Measurements from ENCODE around the gene BEND2.
"Not testable (repeated sequence)": the region's sequence is repeated elsewhere in the genome, so short reads cannot be mapped to it uniquely, and the experiment has no call there.

The BEND2 gene

GRCh38 chrX:18220786-18221185, at the start of gene BEND2:
TSS of gene BEND2 (minus strand) at chrX:18220886. CDS start at chrX:18220750, 136 bp downstream.
- DNase-seq (ENCODE audit: low read depth in 3 of 3, low spot score in 1 of 3) = no peak

DNA sequence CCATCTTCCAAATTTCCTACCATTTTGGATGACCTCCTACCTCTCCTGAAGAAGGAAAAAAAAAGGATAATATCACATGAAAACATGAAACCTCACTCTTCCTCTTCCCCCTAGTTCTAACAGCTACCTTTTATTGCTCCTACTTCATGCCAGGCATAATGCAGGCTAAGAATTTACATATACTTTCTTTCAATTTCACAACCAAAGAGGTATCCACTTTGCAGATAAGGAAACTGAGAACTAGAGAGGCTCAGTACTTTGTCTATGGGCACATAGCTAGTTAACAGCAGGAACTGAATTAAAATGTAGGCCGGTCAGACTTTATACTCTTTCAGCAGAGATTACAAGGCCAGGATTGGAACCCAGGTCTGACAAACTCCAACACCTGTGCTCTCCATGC, 34.4 kb upstream of the BEND2 start:
- no peak for DNase-seq (ENCODE audit: low read depth in 3 of 3, low spot score in 1 of 3)

DNA sequence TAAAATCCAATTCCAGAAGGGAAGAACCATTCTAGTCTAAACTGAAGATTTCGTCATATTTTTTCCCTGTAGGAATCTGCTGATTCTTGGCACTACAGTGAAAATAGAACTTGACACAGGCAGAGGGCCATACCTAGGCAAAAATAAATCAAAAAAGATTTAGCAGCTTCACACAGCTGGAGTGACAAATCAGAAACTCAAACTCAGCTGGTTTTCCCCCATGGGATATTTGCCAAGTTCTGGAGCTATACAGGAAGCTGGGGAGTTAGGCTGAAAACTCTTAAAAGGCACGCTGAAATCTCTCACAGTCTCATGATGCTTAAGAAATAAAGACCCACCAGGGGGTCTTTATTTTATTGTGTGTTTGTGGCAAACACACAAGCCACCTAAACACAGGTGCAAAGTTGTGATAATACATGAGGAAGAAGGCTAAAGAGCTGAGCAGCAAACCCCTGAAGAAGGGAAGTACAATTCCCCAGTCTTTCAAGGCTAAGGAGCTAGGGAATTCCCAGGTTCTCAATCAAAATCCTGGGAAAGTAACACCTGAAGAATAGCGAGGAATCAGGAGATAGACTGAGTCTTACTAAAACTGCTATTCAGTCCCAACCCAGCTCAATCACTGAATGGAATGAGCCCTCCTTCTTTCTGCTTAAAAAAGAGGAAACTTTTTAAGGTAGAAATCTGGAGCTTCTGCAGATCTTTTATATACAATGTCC, 32.1 kb upstream of the BEND2 start:
- DNase-seq (ENCODE audit: low read depth in 3 of 3, low spot score in 1 of 3) = no peak

GRCh38 chrX:18229646-18230045, 9.0 kb upstream of the BEND2 start:
- not testable (repeated sequence) for DNase-seq (ENCODE audit: low read depth in 3 of 3, low spot score in 1 of 3)

- DNase-seq (ENCODE audit: low read depth in 3 of 3, low spot score in 1 of 3) = no peak
These were observed 7.4 kb upstream of the BEND2 start for GRCh38 chrX:18228069-18228468.

GRCh38 chrX:18227458-18227857, 6.8 kb upstream of the BEND2 start:
- DNase-seq (ENCODE audit: low read depth in 3 of 3, low spot score in 1 of 3) = no peak

GRCh38 chrX:18210470-18210869, 10.2 kb downstream of the BEND2 start:
- no peak for DNase-seq (ENCODE audit: low read depth in 3 of 3, low spot score in 1 of 3)

- no peak for DNase-seq (ENCODE audit: low read depth in 3 of 3, low spot score in 1 of 3)
These were observed 14.0 kb downstream of the BEND2 start for GRCh38 chrX:18206657-18207056.

DNA sequence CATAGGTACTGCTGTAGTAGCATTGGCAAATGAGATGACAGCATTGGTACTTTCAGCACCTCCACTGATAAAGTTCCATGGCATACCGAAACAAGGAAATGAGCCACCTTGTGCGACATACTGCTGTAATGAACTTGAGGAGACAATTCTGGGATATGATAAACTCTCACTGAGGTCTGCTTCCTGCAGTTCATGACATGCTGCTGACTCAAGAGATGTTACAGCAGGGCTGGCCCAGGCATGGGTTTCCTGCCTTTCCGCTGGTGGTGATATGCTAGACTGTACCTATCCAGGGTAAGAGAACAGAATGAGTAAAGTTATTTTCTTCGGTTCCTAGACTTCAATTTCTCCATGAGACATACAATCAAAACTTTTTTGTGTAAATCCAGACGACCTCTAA, 17.1 kb downstream of the BEND2 start:
- no peak for DNase-seq (ENCODE audit: low read depth in 3 of 3, low spot score in 1 of 3)

- DNase-seq (ENCODE audit: low read depth in 3 of 3, low spot score in 1 of 3) = no peak
These were observed 26.0 kb downstream of the BEND2 start for GRCh38 chrX:18194688-18195087.

DNA sequence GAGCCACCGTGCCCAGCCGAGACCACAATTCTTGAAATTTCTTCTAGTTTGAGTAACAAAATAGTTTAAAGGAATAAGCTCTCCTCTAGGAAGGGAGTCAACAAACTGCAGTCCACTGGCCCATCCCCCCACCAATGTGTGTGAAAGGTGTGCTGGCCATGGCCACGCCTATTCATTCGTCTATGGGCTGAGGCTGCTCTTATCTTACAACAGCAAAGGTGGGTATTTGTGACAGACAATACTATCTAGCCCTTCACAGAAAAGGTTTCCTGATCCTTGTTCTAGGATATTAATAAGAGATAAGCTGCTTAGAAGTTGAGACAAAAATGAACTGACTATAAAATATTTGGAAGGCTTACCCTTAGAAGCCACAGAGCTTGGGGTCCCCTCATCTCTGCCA, 41.2 kb downstream of the BEND2 start:
- DNase-seq (ENCODE audit: low read depth in 3 of 3, low spot score in 1 of 3) = no peak

DNA sequence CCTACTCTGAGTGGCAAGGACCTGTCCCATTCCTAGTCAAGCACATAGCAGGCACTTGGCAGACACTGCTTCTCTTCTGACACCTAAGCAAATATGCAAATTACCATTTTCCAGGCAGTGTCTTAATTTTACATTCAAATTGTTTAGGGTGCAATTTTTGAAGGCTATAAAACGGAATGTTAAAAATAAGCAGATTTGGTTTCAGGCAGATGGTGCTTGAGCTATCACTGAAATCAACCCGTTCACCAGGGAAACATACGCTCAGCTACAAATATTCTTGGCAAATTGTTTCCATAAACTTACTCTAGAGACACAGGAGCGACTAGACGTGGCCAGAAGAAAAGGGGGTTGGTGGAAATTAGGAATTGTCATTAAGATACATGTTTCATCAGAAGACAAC, 45.7 kb downstream of the BEND2 start:
- DNase-seq (ENCODE audit: low read depth in 3 of 3, low spot score in 1 of 3) = no peak

DNA sequence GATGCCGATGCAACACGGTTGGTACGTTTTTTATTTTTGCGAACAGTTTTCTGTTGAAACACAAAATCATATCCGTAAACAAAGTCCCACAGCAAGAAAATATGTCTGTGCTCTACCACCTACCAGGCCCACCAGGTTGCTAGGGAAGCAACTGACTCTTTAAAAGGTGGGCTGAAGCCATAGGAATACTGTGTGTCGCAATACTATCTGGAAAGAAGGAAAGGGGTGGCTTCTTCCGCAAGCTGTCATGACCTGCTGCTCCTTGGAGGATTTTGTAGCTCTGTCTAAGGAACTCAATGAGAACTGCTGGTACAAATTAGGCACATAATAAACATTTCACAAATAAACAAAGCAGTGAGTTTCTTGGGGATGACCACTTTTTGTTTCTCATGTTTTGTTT, 46.5 kb downstream of the BEND2 start:
- DNase-seq (ENCODE audit: low read depth in 3 of 3, low spot score in 1 of 3) = no peak

- no peak for DNase-seq (ENCODE audit: low read depth in 3 of 3, low spot score in 1 of 3)
These were observed 47.0 kb downstream of the BEND2 start for GRCh38 chrX:18173494-18174180.

DNA sequence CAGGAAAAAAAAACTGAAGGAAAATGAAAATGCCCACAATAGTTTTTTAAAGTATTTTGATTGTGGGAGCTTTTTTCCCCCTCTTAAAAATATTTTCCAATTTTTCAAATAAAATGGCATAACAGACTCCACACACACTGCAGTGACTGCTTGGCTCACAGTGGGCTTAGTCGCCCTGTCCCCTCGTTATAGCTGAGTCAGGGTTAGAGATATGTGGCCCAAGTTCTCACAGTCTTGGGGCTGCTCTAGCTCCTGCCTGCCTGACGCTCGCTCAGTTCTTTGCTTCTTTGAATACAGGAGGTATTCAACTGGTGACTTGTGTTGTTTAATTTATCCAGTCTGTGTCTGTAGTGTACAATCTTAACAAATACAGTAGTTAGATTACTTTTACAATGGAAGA, 47.7 kb downstream of the BEND2 start:
- no peak for DNase-seq (ENCODE audit: low read depth in 3 of 3, low spot score in 1 of 3)

DNA sequence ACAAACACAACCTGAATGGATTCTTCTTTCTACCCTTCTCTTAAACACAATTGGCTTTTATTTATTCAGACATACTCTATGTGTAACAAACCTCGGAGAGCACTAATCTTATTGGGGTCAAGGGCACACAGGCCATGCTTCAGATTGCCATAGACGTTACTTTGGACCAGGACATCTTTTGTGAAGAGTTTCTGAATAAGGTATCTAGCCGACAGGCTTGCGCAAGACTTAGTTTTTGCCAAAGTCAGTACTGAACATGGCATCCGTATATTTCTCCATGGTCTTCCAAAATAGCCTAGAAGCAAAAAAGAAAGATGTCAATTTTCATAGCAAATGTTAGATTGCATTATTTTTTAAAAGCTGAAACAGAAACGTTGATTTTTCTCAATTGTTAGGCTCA, 49.8 kb downstream of the BEND2 start:
- no peak for DNase-seq (ENCODE audit: low read depth in 3 of 3, low spot score in 1 of 3)

GRCh38 chrX:18166068-18166467, 54.6 kb downstream of the BEND2 start:
- no peak for DNase-seq (ENCODE audit: low read depth in 3 of 3, low spot score in 1 of 3)

- DNase-seq (ENCODE audit: low read depth in 3 of 3, low spot score in 1 of 3) = no peak
These were observed 60.3 kb downstream of the BEND2 start for GRCh38 chrX:18160369-18160768.

- DNase-seq (ENCODE audit: low read depth in 3 of 3, low spot score in 1 of 3) = no peak
These were observed 61.7 kb downstream of the BEND2 start for GRCh38 chrX:18158963-18159362.

DNA sequence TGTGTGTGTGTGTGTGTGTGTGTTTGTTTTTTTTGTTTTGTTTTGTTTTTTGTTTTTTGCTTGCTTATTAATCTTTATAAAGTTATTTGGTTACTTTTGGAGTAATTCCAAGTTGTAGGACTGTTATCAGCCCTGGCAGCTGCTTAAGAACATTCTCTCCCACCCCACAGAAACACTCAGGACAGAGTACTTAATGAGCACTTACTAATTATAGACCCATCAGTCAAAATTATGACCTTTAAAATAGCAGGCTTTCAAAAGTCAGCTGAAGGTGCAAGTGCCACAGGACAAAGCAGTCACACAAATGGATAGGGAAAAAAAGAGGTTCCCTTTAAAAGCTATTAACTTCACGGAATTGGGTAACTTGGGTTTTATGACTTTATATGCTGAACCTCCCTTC, 69.0 kb downstream of the BEND2 start:
- no peak for DNase-seq (ENCODE audit: low read depth in 3 of 3, low spot score in 1 of 3)

DNA sequence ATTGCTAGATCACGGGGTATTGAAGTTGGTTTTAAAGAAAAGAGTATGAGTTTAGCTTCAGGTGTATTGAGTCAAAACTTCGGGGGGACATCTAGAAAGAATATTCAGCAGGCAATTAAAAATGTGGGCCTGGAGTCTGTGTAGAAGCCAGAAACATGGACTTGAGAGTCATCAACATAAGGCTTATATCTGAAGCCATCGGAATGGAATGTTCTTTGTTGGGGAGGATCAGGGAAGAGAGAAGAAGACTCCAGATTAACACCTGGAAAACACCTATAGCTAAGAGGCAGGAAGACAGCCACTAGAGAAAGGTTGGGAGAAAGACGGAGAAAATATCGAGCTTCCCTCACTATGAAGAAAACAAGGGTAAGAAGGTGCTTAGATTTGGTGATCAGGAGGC, 69.5 kb downstream of the BEND2 start:
- DNase-seq (ENCODE audit: low read depth in 3 of 3, low spot score in 1 of 3) = no peak

DNA sequence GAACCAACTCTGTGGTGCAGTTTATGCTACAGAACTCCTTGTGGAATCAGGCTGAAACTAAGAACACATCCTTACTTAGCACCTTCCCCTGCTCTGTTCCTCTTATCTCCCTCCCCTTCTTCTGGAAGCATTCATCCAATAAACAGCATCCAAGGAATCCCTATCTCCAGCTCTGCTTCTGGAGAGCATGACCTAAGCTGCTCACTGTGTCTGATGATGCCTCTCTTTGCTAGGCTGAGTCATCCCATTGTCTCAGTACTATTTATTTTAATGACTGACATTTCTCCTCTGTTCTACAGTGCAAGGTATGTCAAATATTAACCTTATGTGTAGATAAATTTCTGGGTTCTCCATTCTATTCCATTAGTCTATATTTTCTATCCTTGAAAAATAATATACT, 71.2 kb downstream of the BEND2 start:
- DNase-seq (ENCODE audit: low read depth in 3 of 3, low spot score in 1 of 3) = no peak

DNA sequence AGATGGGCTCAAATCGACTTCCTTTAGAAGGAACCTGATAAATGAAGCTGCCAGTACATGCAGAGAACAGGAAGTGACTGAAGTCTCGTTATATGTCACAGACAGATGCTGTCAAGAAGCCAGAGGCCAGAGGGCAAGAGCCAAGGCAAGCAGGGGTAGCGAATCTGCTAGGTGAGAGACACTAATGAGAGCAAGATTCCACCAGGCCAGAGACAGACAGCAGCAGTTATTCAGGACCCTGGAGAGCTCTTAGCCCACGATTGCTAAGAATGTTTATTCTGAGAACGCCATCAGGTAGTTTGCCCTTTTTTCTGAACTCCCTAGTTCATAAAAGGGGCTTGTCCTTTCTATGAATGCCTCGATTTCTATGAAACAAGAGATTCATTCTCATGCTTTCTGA, 73.7 kb downstream of the BEND2 start:
- no peak for DNase-seq (ENCODE audit: low read depth in 3 of 3, low spot score in 1 of 3)

Measured in stimulated activated CD4-positive, alpha-beta T cell treated with anti-CD3 and anti-CD28 coated beads, TNF-alpha, amount 100 ng/mL, for 1 hour (primary cell).